HL-60 (cell line): ENCODE measurements around the gene MORC3.

Source experiments
- GABPA ChIP-seq: IDR thresholded peaks from 2 replicates; pipeline ENCODE4 v1.6.1; 2012; ENCODE audit warnings: low read depth
- POLR2AphosphoS5 ChIP-seq: IDR thresholded peaks from 2 replicates; pipeline ENCODE4 v1.6.1; 2012; ENCODE audit warnings: low read depth
- REST ChIP-seq: IDR thresholded peaks from 2 replicates; pipeline ENCODE4 v1.6.1; 2012; ENCODE audit warnings: low read depth; ENCODE audit not compliant: insufficient replicate concordance
- TF ChIP-seq, protein P1 (sequence below): IDR thresholded peaks from one replicate; pipeline ENCODE4 v1.5.1; 2011; ENCODE audit warnings: low read length, control low read depth, inconsistent platforms; ENCODE audit not compliant: insufficient read depth

DNA sequence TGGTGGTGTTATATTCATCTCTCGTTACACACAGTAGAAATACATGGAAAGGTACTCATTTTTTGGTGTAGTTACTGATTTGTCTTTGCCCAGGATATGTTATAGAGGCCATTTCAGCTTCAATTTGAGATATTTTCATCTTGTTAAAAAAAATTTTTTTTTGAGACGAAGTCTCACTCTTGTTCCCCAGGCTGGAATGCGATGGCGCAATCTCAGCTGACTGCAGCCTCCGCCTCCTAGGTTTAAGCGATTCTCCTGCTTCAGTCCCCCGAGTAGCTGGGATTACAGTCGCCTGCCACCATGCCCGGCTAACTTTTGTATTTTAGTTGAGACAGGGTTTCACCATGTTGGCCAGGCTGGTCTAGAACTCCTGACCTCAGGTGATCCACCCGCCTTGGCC, 19.0 kb downstream of the MORC3 start:
- TF ChIP-seq, protein P1, sequence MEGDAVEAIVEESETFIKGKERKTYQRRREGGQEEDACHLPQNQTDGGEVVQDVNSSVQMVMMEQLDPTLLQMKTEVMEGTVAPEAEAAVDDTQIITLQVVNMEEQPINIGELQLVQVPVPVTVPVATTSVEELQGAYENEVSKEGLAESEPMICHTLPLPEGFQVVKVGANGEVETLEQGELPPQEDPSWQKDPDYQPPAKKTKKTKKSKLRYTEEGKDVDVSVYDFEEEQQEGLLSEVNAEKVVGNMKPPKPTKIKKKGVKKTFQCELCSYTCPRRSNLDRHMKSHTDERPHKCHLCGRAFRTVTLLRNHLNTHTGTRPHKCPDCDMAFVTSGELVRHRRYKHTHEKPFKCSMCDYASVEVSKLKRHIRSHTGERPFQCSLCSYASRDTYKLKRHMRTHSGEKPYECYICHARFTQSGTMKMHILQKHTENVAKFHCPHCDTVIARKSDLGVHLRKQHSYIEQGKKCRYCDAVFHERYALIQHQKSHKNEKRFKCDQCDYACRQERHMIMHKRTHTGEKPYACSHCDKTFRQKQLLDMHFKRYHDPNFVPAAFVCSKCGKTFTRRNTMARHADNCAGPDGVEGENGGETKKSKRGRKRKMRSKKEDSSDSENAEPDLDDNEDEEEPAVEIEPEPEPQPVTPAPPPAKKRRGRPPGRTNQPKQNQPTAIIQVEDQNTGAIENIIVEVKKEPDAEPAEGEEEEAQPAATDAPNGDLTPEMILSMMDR = no peak
- TF ChIP-seq POLR2AphosphoS5 (no peak), REST (no peak), GABPA (no peak)
